ENCODE data around the gene SSBP2. TPM values are rescaled to one million over a fixed set of nuclear protein-coding genes. Genes with fewer than 3 reads are reported as not detected.

The SSBP2 gene
- polyA plus RNA-seq, 1 donor: 27.8 TPM

DNA sequence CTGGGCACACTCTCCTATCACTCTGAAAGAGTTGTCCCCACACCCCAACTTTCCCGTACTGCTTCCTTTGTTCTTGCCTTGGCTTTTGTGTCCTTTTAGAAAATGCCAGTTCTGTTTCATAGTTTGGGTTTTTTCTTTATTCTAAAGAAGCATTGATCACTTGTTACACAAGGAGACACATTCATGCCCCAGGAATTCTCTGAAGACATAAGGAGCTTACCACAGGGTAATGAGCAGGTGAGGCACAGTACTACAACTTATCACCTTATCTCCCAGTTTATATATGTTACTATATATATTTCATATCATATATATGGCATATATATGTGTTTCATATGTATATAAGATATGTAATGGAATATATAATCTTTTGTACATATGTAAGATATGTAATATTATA, 6.5 kb upstream of the SSBP2 start:
- H3K9me3 ChIP-seq (ENCODE audit: control insufficient read depth, low read depth, low read length): no peaks in the 10 kb centered on the region
- WGBS (ENCODE audit: insufficient coverage, low lambda C conversion rate): no CpG with 5 or more reads among the region's 1 CpG
- H3K27ac ChIP-seq (ENCODE audit: low read length): no peak overlapping the region
- no peak overlapping the region for H3K4me3 ChIP-seq (ENCODE audit: low read length)
- DNase-seq: no peak
- no peaks in the 10 kb centered on the region for H3K4me1 ChIP-seq (ENCODE audit: control insufficient read depth, insufficient read depth, low read length)
- no peaks in the 10 kb centered on the region for H3K36me3 ChIP-seq (ENCODE audit: control insufficient read depth, insufficient read depth, low read length)
- no peaks in the 10 kb centered on the region for H3K27me3 ChIP-seq (ENCODE audit: control insufficient read depth, insufficient read depth, low read length)

DNA sequence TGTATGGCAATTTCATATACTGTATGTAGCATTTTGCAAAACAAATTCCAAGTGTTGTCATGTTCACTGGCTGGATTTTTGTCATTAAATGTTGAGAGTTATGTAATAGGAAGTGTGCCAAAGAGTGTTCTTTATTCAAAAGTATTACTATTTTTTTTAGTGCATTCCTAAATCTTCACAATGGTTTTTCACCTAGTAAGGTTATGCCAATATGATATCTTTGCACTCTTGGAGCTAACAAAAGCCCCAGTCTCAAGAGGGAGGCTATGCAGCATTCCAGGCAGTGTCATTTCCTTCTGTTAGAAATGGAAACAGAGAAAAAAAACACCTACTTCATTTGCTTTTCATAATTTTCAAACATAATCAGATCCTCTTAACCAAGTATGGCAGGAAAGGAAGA, 5.1 kb upstream of the SSBP2 start:
- H3K4me1 ChIP-seq (ENCODE audit: control insufficient read depth, insufficient read depth, low read length): peaks cover 5% of the 10 kb centered on the region
- H3K4me3 ChIP-seq (ENCODE audit: low read length): no peak overlapping the region
- no peaks in the 10 kb centered on the region for H3K27me3 ChIP-seq (ENCODE audit: control insufficient read depth, insufficient read depth, low read length)
- no peak overlapping the region for H3K27ac ChIP-seq (ENCODE audit: low read length)
- no peaks in the 10 kb centered on the region for H3K36me3 ChIP-seq (ENCODE audit: control insufficient read depth, insufficient read depth, low read length)
- no peak for DNase-seq
- no peaks in the 10 kb centered on the region for H3K9me3 ChIP-seq (ENCODE audit: control insufficient read depth, low read depth, low read length)

DNA sequence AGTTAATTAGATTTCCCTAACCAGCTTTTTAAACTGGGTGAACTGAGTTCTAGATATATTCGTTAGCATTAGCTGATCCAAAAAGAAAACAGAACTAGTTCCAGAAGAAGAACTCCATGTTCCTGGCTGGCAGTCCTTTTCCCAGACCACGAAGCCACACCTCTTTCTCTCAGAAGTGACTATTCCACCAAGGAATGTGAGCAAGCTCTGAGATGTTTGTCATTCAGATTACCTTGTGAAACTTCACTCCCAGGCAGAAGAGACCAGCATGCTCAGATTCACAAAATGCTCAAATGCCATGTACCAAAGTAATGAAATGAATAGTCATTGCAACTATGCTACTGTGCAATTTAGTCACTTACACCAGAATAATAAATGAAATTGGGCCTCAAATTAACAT, 4.4 kb upstream of the SSBP2 start:
- H3K4me1 ChIP-seq (ENCODE audit: control insufficient read depth, insufficient read depth, low read length): peaks cover 5% of the 10 kb centered on the region
- no peaks in the 10 kb centered on the region for H3K9me3 ChIP-seq (ENCODE audit: control insufficient read depth, low read depth, low read length)
- peak overlapping the region; percentile 16 for H3K27ac ChIP-seq (ENCODE audit: low read length)
- peak; percentile 65 for DNase-seq
- no peaks in the 10 kb centered on the region for H3K27me3 ChIP-seq (ENCODE audit: control insufficient read depth, insufficient read depth, low read length)
- no peak overlapping the region for H3K4me3 ChIP-seq (ENCODE audit: low read length)
- no CpG with 5 or more reads among the region's 2 CpGs for WGBS (ENCODE audit: insufficient coverage, low lambda C conversion rate)
- H3K36me3 ChIP-seq (ENCODE audit: control insufficient read depth, insufficient read depth, low read length): no peaks in the 10 kb centered on the region

DNA sequence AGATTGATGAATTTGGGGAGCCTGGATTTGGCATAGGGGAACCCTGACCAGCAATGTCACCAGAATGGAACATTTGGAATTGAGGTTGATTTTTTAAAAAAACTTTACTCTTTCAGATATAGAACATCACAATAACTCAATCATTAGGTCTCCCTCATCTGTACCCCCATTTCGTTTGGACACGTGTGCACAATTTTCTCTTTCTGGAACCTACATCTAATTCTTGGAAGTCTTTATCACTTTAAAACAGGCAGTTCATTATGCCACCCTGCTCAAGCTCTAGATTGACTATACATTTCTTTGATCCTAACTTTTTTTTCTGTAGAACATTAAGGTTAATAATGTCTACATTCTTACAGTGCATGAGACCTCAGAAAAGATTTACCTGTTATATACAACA, 3.7 kb upstream of the SSBP2 start:
- H3K27ac ChIP-seq (ENCODE audit: low read length): no peak overlapping the region
- H3K27me3 ChIP-seq (ENCODE audit: control insufficient read depth, insufficient read depth, low read length): no peaks in the 10 kb centered on the region
- no peaks in the 10 kb centered on the region for H3K36me3 ChIP-seq (ENCODE audit: control insufficient read depth, insufficient read depth, low read length)
- no peaks in the 10 kb centered on the region for H3K9me3 ChIP-seq (ENCODE audit: control insufficient read depth, low read depth, low read length)
- H3K4me1 ChIP-seq (ENCODE audit: control insufficient read depth, insufficient read depth, low read length): peaks cover 5% of the 10 kb centered on the region
- WGBS (ENCODE audit: insufficient coverage, low lambda C conversion rate): 95% methylated on average over 2 of the region's 2 CpGs
- no peak overlapping the region for H3K4me3 ChIP-seq (ENCODE audit: low read length)
- no peak for DNase-seq

DNA sequence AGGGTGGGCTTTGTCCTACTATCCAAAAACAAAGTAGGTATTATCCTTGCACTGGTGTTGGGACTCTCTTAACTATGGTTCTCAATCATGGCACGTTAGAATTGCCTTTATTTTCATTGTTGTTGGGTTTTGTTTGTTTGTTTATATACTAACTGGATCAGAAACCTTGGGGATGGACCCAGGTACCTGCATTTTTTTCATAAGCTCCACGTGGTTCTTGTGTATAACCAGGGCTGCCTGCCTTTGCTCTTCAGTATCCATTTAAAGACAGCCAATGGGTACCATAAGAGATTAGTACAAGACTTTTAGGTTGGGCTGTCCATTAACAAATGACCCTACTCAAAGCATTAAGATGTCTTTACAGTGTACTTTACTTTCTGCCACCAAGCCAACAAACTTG, 2.5 kb upstream of the SSBP2 start:
- H3K4me1 ChIP-seq (ENCODE audit: control insufficient read depth, insufficient read depth, low read length): peaks cover 5% of the 10 kb centered on the region
- no peak overlapping the region for H3K27ac ChIP-seq (ENCODE audit: low read length)
- H3K9me3 ChIP-seq (ENCODE audit: control insufficient read depth, low read depth, low read length): no peaks in the 10 kb centered on the region
- DNase-seq: no peak
- no peaks in the 10 kb centered on the region for H3K27me3 ChIP-seq (ENCODE audit: control insufficient read depth, insufficient read depth, low read length)
- 100% methylated on average over 1 of the region's 2 CpGs for WGBS (ENCODE audit: insufficient coverage, low lambda C conversion rate)
- no peak overlapping the region for H3K4me3 ChIP-seq (ENCODE audit: low read length)
- H3K36me3 ChIP-seq (ENCODE audit: control insufficient read depth, insufficient read depth, low read length): no peaks in the 10 kb centered on the region

DNA sequence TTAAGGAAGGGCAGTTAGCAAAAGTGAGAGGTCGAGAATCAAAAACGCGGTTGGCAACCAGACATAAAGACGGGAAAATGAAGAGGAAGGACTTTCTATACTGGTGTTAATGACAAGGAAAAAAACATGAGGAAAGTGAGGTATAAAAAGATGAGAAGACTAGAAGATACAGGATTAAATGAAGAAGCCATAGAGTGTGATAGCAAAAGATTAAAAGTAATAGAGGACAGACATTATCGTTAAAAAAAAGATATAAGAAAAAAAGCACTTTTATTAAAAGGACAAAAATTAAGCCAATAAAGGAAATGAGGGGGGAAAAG, 1.7 kb upstream of the SSBP2 start:
- 90% methylated on average over 5 of the region's 5 CpGs for WGBS (ENCODE audit: insufficient coverage, low lambda C conversion rate)
- Histone ChIP-seq H3K9me3 (ENCODE audit: control insufficient read depth, low read depth, low read length) (no peaks in the 10 kb centered on the region), H3K4me3 (ENCODE audit: low read length) (no peak overlapping the region), H3K36me3 (ENCODE audit: control insufficient read depth, insufficient read depth, low read length) (no peaks in the 10 kb centered on the region), H3K4me1 (ENCODE audit: control insufficient read depth, insufficient read depth, low read length) (peaks cover 5% of the 10 kb centered on the region), H3K27ac (ENCODE audit: low read length) (no peak overlapping the region), H3K27me3 (ENCODE audit: control insufficient read depth, insufficient read depth, low read length) (no peaks in the 10 kb centered on the region)
- DNase-seq: no peak

DNA sequence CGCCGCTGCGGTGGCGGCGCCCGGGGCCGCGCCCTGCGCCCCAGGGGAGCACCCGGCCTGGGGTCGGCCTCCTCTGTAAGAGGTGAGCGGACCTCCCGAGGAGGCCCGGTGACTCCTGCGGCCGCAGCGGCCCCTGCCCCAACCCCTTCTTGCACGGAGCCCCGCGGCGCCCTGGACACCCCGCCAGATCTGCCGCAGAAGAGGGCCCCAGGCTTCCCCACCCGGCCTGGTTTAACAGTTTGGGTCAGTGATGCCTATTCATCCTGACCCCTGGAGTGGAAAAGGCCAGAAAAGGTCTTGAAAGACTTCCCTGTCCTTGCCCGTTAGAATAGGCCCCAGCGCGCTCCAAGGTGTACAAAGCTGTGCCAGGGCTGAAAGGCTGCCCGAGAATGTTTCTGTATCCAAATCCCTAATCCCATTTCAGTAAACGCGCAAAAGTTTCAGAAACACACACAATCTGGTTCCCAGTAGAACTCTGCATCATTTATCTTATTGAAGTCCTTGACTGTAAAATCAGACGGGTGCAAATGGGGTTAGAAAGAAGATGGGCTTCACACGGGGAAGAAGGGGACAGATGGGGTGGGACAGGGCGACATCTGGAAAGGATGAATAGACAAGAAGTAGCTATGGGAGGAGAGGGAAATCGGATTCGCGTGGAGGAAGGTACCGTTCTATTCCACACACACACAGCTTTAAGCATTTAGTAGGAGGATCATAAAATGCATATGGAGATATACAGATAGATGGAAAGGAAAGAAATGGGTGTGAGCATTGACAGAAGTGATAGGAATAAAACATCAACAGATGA, 1.1 kb upstream of the SSBP2 start:
- Histone ChIP-seq H3K27ac (ENCODE audit: low read length) (peak overlapping the region; percentile 96), H3K4me1 (ENCODE audit: control insufficient read depth, insufficient read depth, low read length) (peaks cover 5% of the 10 kb centered on the region), H3K27me3 (ENCODE audit: control insufficient read depth, insufficient read depth, low read length) (no peaks in the 10 kb centered on the region), H3K9me3 (ENCODE audit: control insufficient read depth, low read depth, low read length) (no peaks in the 10 kb centered on the region), H3K4me3 (ENCODE audit: low read length) (peak overlapping the region; percentile 76), H3K36me3 (ENCODE audit: control insufficient read depth, insufficient read depth, low read length) (no peaks in the 10 kb centered on the region)
- 100% methylated on average over 4 of the region's 37 CpGs for WGBS (ENCODE audit: insufficient coverage, low lambda C conversion rate)
- DNase-seq: no peak

DNA sequence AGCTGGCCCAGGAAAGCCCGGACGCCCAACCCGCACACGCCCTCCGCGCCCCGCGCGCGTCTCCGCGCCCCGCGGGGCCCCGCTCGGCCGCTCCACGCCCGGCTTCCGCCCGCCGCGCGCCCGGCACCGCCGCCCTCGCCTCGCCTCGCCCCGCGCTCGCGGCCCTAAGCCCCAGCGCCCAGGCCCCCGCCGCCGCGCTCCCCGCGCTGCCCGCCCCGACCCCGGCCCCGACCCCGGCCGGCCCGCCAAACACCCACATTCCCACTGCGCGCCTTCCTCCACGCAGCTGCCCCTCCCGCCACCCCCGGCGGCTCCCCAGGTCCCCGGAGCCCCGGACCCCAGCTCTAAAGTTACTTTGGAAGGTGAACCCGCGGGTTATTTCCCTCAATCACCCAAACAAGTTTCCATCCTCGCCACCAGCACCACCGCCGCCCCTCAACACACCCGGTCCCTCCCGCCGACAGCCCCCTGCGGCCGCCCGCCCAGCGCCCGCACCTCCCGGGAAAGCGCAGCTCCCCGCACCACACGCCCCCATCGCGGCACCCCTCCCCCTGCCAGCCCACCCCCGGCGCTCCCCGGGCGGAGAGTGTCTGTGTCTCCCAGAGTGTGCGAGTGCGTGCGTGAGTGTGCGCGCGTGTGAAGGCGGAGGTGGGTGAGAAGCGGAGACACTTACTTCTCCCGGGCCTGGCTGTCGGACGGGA, 439 bp downstream of the SSBP2 start:
- H3K27ac ChIP-seq (ENCODE audit: low read length): peak overlapping the region; percentile 76
- no CpG with 5 or more reads among the region's 90 CpGs for WGBS (ENCODE audit: insufficient coverage, low lambda C conversion rate)
- peak overlapping the region; percentile 79 for H3K4me3 ChIP-seq (ENCODE audit: low read length)
- peak in 1 of 2 donors; percentile 49 for DNase-seq
- no peaks in the 10 kb centered on the region for H3K27me3 ChIP-seq (ENCODE audit: control insufficient read depth, insufficient read depth, low read length)
- no peaks in the 10 kb centered on the region for H3K36me3 ChIP-seq (ENCODE audit: control insufficient read depth, insufficient read depth, low read length)
- H3K9me3 ChIP-seq (ENCODE audit: control insufficient read depth, low read depth, low read length): no peaks in the 10 kb centered on the region
- H3K4me1 ChIP-seq (ENCODE audit: control insufficient read depth, insufficient read depth, low read length): peaks cover 5% of the 10 kb centered on the region

DNA sequence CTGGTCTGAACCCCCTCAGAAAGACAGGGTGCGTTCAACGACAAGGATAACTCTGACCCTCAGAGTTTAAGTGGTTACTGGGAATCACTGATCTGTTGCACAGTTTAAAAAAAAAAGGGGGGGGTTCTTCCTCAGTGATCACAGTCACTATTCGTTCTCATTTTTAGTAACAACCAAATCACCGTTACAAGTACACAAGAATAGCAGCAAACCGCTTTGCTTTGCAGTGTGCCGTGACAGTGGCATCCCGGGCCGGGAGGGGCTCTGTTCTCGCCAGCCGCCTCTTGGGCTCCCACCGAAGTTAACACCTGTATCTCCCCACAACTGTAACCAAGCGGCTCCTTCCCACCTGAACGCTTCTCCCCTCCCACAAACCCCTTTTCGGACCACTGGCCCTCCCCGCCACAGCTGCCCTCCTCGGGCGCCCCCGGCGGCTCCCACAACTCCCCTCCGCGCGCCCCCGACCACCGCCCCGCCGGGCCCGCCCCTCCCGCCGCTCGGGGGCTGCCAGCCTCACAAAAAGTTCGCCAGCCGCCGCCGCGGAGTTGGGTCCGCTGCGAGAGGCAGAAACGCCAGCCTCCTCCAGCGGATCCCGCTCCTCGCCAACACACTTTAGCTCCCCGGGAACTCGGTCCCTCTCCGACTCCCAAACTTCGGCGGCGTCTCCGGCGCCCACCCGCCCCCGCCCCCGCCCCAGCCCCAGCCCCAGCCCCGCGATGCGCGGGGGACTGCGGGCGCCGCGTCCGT, 1.2 kb downstream of the SSBP2 start:
- H3K4me1 ChIP-seq (ENCODE audit: control insufficient read depth, insufficient read depth, low read length): peaks cover 5% of the 10 kb centered on the region
- 0% methylated on average over 3 of the region's 61 CpGs for WGBS (ENCODE audit: insufficient coverage, low lambda C conversion rate)
- DNase-seq: peak in 1 of 2 donors; percentile 35
- H3K4me3 ChIP-seq (ENCODE audit: low read length): peak overlapping the region; percentile 64
- H3K27ac ChIP-seq (ENCODE audit: low read length): peak overlapping the region; percentile 0
- no peaks in the 10 kb centered on the region for H3K36me3 ChIP-seq (ENCODE audit: control insufficient read depth, insufficient read depth, low read length)
- H3K27me3 ChIP-seq (ENCODE audit: control insufficient read depth, insufficient read depth, low read length): no peaks in the 10 kb centered on the region
- H3K9me3 ChIP-seq (ENCODE audit: control insufficient read depth, low read depth, low read length): no peaks in the 10 kb centered on the region

DNA sequence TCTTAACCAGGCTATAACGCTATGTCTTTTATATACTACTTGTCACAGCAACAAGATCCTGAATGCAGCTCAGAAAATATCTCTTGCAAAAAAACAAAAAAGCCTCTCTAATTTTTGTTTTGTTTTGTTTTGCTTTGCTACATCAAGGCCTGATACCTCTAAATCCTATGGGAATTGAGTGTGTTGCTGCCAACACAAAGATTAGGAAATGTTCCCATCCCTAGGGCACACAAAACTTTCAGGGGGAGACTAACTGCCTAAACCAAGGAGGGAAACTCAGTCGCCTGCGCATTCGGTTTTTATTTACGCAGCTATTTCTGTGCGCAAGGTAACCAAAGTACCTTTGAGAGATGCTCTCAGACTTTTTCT, 1.7 kb downstream of the SSBP2 start:
- Histone ChIP-seq H3K36me3 (ENCODE audit: control insufficient read depth, insufficient read depth, low read length) (no peaks in the 10 kb centered on the region), H3K9me3 (ENCODE audit: control insufficient read depth, low read depth, low read length) (no peaks in the 10 kb centered on the region), H3K27ac (ENCODE audit: low read length) (peak overlapping the region; percentile 0), H3K4me3 (ENCODE audit: low read length) (peak overlapping the region; percentile 64), H3K27me3 (ENCODE audit: control insufficient read depth, insufficient read depth, low read length) (no peaks in the 10 kb centered on the region), H3K4me1 (ENCODE audit: control insufficient read depth, insufficient read depth, low read length) (peaks cover 5% of the 10 kb centered on the region)
- WGBS (ENCODE audit: insufficient coverage, low lambda C conversion rate): 54% methylated on average over 3 of the region's 6 CpGs
- no peak for DNase-seq
